ENCODE data around the gene CFB. TPM values are rescaled to one million over a fixed set of nuclear protein-coding genes. Genes with fewer than 3 reads are reported as not detected.
"Not testable (repeated sequence)": the region's sequence is repeated elsewhere in the genome, so short reads cannot be mapped to it uniquely, and the experiment has no call there.

CFB gene
- total RNA-seq, 1 donor from 2014 or later: not detected

GRCh38 chr6:31966997-31967925 lies 21.4 kb downstream of the CFB start:
- Mint-ChIP-seq H3K4me3 (no peak overlapping the region), H3K9me3 (no peaks in the 10 kb centered on the region), H3K4me1 (peaks cover 21% of the 10 kb centered on the region), H3K36me3 (ENCODE audit: low read depth) (peaks cover 65% of the 10 kb centered on the region), H3K27me3 (peaks cover 2% of the 10 kb centered on the region), H3K27ac (no peak overlapping the region)
- DNase-seq: no peak
- intact Hi-C loops (cut with micrococcal nuclease): no loop called here

DNA sequence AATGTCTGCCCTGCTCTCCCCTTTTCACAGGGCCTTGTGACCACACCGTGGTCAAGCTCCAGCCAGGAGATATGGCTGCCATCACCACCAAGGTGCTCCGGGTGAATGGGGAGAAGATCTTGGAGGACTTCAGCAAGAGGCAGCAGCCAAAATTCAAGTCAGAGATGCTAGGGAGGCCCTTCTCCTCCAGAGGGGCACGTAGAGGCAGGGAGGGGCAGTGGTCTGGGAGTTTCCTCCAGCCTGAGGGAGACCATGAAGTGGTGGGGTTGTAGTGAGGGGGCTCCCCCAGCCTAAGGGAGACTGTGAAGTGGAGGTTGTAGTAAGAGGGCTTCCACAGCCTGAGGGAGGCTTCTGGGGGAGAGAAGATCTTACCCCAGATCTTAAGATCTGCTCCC lies 22.0 kb downstream of the CFB start:
- Mint-ChIP-seq H3K4me3 (no peak overlapping the region), H3K9me3 (no peaks in the 10 kb centered on the region), H3K27ac (no peak overlapping the region), H3K36me3 (ENCODE audit: low read depth) (peaks cover 58% of the 10 kb centered on the region), H3K4me1 (peaks cover 27% of the 10 kb centered on the region), H3K27me3 (peaks cover 2% of the 10 kb centered on the region)
- no peak for DNase-seq
- intact Hi-C loops (cut with micrococcal nuclease): no loop called here

DNA sequence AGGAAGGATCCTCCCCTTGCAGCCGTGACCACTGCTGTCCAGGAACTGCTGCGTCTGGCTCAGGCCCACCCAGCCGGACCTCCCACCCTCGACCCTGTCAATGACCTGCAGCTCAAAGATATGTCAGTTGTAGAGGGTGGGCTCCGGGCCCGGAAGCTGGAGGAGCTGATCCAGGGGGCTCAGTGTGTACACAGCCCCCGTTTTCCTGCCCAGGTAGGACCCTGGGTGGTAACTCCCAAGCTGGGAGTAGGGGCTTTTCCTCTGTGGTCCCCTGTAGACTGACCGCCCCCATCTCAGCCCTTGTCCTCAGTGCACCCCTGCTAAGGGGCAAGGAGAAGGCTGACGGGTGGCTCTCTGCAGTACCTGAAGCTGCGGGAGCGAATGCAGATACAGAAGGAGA lies 22.4 kb downstream of the CFB start:
- DNase-seq: no peak
- peaks cover 2% of the 10 kb centered on the region for H3K27me3 Mint-ChIP-seq
- H3K4me3 Mint-ChIP-seq: no peak overlapping the region
- H3K4me1 Mint-ChIP-seq: peaks cover 31% of the 10 kb centered on the region
- intact Hi-C loops (cut with micrococcal nuclease): no loop called here
- no peak overlapping the region for H3K27ac Mint-ChIP-seq
- peaks cover 57% of the 10 kb centered on the region for H3K36me3 Mint-ChIP-seq (ENCODE audit: low read depth)
- no peaks in the 10 kb centered on the region for H3K9me3 Mint-ChIP-seq

DNA sequence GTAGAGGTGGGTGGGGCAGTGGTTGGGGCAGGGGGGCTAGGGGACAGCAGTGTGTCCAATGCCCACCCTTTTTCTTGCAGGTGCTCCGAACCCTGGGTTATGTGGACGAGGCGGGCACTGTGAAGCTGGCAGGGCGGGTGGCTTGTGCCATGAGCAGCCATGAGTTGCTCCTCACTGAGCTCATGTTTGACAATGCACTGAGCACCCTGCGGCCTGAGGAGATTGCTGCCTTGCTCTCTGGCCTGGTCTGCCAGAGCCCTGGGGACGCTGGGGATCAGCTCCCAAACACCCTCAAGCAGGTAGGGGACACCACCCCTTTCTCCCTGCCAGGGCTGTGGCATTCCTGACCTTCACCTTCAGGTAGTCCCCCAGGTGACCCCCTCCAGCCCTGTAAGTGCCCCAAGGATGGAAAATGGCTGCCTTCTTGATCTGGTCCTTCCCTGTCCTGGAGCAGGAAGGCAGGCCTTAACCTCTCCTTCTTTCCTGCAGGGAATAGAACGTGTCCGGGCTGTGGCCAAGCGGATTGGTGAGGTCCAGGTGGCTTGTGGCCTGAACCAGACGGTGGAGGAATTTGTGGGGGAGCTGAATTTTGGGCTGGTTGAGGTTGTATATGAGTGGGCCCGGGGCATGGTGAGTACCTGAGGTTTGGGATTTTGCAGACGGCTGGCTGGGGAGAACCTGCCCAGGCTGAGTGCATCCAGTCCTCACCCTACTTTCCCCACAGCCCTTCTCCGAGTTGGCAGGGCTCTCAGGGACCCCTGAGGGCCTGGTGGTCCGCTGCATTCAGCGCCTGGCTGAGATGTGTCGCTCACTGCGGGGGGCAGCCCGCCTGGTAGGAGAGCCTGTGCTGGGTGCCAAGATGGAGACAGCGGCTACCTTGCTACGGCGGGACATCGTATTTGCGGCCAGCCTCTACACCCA lies 23.2 kb downstream of the CFB start:
- peaks cover 38% of the 10 kb centered on the region for H3K4me1 Mint-ChIP-seq
- no peak overlapping the region for H3K4me3 Mint-ChIP-seq
- H3K27me3 Mint-ChIP-seq: peaks cover 2% of the 10 kb centered on the region
- intact Hi-C loops (cut with micrococcal nuclease): no loop called here
- peaks cover 54% of the 10 kb centered on the region for H3K36me3 Mint-ChIP-seq (ENCODE audit: low read depth)
- DNase-seq: no peak
- no peaks in the 10 kb centered on the region for H3K9me3 Mint-ChIP-seq
- H3K27ac Mint-ChIP-seq: peak overlapping the region; percentile 59

GRCh38 chr6:31969712-31970603 lies 24.1 kb downstream of the CFB start:
- peaks cover 41% of the 10 kb centered on the region for H3K4me1 Mint-ChIP-seq
- peaks cover 48% of the 10 kb centered on the region for H3K36me3 Mint-ChIP-seq (ENCODE audit: low read depth)
- intact Hi-C loops (cut with micrococcal nuclease): loop anchor here (10.0 kb wide), 1 partner anchor 1415 kb away; the partner anchor contains the start of genes GNL1 and PRR3
- no peaks in the 10 kb centered on the region for H3K9me3 Mint-ChIP-seq
- H3K27me3 Mint-ChIP-seq: peaks cover 2% of the 10 kb centered on the region
- peak overlapping the region; percentile 83 for H3K27ac Mint-ChIP-seq
- peak overlapping the region; percentile 99 for H3K4me3 Mint-ChIP-seq
- no peak for DNase-seq

DNA sequence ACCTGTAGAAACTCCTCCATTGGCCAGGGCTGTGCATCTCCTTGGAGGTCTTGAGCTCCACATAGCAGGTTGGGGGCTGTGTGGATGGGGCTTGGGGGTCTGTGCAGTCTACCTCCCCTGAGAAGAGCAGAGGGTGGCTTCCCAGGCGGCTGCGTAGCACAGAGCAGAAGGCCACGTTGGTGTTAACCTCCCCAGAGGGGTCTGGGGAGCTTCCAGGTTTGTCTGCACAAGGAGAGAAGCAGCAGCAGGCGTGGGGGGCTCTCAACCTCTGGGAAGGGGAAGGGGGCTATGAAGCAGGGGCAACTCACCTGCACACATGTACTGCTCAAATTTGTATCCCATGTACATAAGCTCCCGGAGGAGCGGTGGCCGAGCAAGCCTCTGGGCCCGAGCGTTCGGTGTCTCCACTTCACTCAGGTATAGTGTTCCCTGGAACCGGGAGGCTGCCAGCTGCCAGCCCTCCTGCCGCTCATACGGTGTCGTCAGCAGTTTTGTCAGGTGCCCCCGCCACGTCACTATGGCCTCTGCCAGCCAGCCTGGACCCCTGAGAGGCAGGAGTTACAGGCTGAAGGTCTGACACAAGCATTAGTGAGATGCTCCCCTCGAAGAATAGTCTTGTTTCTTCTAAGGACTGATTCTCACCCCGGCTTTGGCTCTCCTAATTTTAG lies 24.8 kb downstream of the CFB start:
- Mint-ChIP-seq H3K9me3 (no peaks in the 10 kb centered on the region), H3K36me3 (ENCODE audit: low read depth) (peaks cover 40% of the 10 kb centered on the region), H3K4me1 (peaks cover 41% of the 10 kb centered on the region), H3K27me3 (peaks cover 2% of the 10 kb centered on the region), H3K4me3 (peak overlapping the region; percentile 99), H3K27ac (peak overlapping the region; percentile 100)
- peak; percentile 65 for DNase-seq
- intact Hi-C loops (cut with micrococcal nuclease): loop anchor here (10.0 kb wide), 1 partner anchor 1416 kb away; the partner anchor contains the start of genes GNL1 and PRR3

DNA sequence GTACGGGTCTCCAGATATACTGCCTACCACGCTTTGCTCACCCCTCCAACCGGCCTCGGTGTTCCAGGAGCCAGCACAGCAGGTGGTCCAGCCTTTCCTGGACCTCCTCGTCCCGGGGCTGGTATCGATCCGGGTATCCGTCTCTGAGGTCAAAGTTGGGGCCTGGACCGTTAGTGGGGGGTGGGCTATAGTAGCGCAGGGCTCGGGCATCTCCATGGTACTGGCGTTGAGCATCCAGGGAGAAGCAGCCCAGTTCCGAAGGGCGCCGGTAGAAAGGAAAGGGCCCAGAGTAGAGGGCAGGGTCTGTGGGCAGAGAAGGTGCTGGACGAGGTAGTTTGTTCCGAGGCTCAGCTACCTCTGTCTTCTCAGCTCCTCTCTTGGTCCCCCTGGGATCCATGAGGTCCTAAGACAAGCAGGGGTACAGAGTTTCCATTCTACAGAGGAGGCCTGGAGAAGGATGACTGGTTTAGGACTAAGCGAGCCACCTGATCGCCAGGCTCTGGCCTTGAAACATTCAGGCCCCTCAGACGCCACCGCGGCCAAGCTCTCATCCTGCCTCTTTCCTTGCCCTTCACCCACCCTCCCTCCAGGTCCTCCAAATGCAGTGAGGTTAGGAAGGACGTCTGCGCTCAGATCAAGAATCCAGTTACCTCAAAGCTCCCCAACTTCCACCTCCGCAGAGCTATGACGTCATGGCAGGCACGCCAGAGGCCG lies 25.5 kb downstream of the CFB start:
- Mint-ChIP-seq H3K4me1 (peaks cover 41% of the 10 kb centered on the region), H3K36me3 (ENCODE audit: low read depth) (peaks cover 40% of the 10 kb centered on the region), H3K27ac (peak overlapping the region; percentile 100), H3K4me3 (peak overlapping the region; percentile 99), H3K9me3 (no peaks in the 10 kb centered on the region), H3K27me3 (peaks cover 2% of the 10 kb centered on the region)
- DNase-seq: peak; percentile 70
- intact Hi-C loops (cut with micrococcal nuclease): loop anchor here (10.0 kb wide), 1 partner anchor 1417 kb away; the partner anchor contains the start of genes GNL1 and PRR3

DNA sequence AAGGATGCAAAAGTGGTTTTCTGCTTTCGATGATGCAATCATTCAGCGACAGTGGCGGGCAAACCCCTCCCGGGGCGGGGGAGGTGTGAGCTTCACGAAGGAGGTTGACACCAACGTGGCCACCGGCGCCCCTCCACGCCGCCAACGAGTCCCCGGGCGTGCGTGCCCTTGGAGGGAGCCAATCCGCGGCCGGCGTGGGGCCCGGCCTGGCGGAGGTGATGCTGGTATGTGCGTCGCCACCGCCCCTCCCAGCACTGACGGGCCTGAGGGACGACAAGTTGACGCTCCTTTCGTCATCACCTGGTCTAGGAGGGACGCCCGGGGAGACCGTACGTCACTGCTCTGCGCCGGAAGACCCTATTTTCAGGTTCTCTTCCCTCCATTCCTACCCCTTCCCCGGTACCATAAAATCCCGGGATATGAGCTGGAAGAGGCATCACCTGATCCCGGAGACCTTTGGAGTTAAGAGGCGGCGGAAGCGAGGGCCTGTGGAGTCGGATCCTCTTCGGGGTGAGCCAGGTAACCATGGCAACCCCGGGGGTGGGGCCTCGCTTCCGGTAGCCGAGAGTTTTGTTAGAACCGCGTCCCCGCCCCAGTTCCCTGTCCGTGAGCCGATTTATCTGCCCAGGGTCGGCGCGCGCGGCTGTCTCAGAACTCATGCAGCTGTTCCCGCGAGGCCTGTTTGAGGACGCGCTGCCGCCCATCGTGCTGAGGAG lies 26.3 kb downstream of the CFB start, which contains the start of gene DXO:
TSS of gene DXO (minus strand) at position 146 of the 716 bp plus-strand sequence. CDS start 463 bp downstream, outside the sequence.
- Mint-ChIP-seq H3K4me1 (peaks cover 41% of the 10 kb centered on the region), H3K27me3 (peaks cover 2% of the 10 kb centered on the region), H3K27ac (peak within 1 kb of the TSS; percentile 100), H3K9me3 (no peaks in the 10 kb centered on the region), H3K36me3 (ENCODE audit: low read depth) (peaks cover 36% of the 10 kb centered on the region), H3K4me3 (peak within 1 kb of the TSS; percentile 99)
- intact Hi-C loops (cut with micrococcal nuclease): loop anchor here (1.0 to 10.0 kb wide), 3 partner anchors 13 to 1417 kb away; partner anchors contain the start of genes AGPAT1, GNL1, PRR3 and SKIC2
- peak; percentile 99 for DNase-seq

DNA sequence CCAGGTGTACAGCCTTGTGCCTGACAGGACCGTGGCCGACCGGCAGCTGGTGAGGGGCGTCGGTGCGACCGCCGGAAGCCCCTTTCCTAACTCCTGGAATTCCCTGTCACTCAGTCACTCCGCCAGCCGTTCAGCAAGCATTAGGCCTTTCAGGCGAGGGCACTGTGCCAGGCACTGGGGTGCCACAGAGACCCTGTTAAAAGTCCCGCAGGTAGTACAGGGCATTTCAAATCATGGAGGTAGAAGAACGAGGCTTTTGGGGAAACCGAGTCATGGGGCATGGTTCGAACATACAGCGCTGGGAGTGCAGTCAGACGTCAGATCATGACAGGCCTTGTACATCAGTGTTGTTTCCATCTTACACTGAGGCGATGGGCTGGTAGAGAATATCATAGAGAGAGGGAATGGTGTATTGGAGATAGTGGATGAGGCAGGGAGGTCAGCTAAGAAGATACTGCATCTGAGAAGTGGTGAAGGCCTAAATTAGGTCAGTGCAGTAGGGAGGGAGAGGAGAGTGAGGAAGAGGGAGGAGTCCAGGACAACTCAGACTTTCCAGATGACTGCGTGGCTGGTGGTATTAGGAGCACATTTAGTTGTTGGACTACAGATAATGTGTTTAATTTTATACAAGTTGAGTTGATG lies 26.9 kb downstream of the CFB start:
- intact Hi-C loops (cut with micrococcal nuclease): loop anchor here (1.0 to 10.0 kb wide), 3 partner anchors 14 to 1418 kb away; partner anchors contain the start of genes AGPAT1, GNL1, PRR3 and SKIC2
- peak overlapping the region; percentile 100 for H3K27ac Mint-ChIP-seq
- peaks cover 29% of the 10 kb centered on the region for H3K36me3 Mint-ChIP-seq (ENCODE audit: low read depth)
- peak; percentile 66 for DNase-seq
- peaks cover 2% of the 10 kb centered on the region for H3K27me3 Mint-ChIP-seq
- H3K4me3 Mint-ChIP-seq: peak overlapping the region; percentile 99
- peaks cover 41% of the 10 kb centered on the region for H3K4me1 Mint-ChIP-seq
- no peaks in the 10 kb centered on the region for H3K9me3 Mint-ChIP-seq

DNA sequence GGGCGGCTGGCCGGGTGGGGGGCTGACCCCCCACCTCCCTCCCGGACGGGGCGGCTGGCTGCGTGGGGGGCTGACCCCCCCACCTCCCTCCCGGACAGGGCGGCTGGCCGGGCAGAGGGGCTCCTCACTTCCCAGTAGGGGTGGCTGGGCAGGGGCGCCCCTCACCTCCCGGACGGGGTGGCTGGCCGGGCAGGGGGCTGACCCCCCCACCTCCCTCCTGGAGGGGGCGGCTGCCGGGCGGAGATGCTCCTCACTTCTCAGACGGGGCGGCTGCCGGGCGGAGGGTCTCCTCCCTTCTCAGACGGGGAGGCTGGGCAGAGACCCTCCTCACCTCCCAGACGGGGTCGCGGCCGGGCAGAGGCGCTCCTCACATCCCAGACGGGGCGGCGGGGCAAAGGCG lies 30.2 kb downstream of the CFB start:
- not testable (repeated sequence) for H3K27ac Mint-ChIP-seq, H3K9me3 Mint-ChIP-seq, H3K4me3 Mint-ChIP-seq, H3K27me3 Mint-ChIP-seq, DNase-seq
- H3K36me3 Mint-ChIP-seq (ENCODE audit: low read depth): peaks cover 15% of the 10 kb centered on the region
- intact Hi-C loops (cut with micrococcal nuclease): loop anchor here (10.0 kb wide), 1 partner anchor 1421 kb away; the partner anchor contains the start of genes GNL1 and PRR3
- peaks cover 31% of the 10 kb centered on the region for H3K4me1 Mint-ChIP-seq

All from activated CD4-positive, alpha-beta T cell treated with anti-CD3 and anti-CD28 coated beads, Interleukin-2, amount 10 ng/mL, durations not matched to agents 24 days and 14 days (primary cell).